Mesodermal cell (in vitro differentiated cells): ENCODE data around the gene TBX10.

Experiments
- H3K27ac ChIP-seq: 2 replicates; pipeline ENCODE4 v1.7.0; 2013; ENCODE audit warnings: mild to moderate bottlenecking, low read depth, low read length, moderate library complexity; ENCODE audit not compliant: severe bottlenecking
- H3K36me3 ChIP-seq: 2 replicates; pipeline ENCODE4 v1.7.1; 2013; ENCODE audit warnings: mild to moderate bottlenecking, low read length, moderate library complexity; ENCODE audit not compliant: control insufficient read depth, insufficient read depth
- H3K4me1 ChIP-seq: one replicate; pipeline ENCODE4 v1.7.1; 2013; ENCODE audit warnings: mild to moderate bottlenecking, low read length; ENCODE audit not compliant: insufficient read depth, control insufficient read depth, poor library complexity, severe bottlenecking
- H3K4me3 ChIP-seq: 2 replicates; pipeline ENCODE4 v1.7.0; 2013; ENCODE audit warnings: low read length, control low read depth, mild to moderate bottlenecking; ENCODE audit not compliant: insufficient read depth, poor library complexity, severe bottlenecking; ENCODE audit errors: extremely low read depth
- H3K9me3 ChIP-seq: 2 replicates; pipeline ENCODE4 v1.7.1; 2013; ENCODE audit warnings: mild to moderate bottlenecking, low read length, moderate library complexity; ENCODE audit not compliant: control insufficient read depth
- WGBS, 2 experiments: methylation state at CpG; one replicate each; pipeline ENCODE4 v1.1.5; 2013; ENCODE audit warnings: missing lambda C conversion rate in 2 of 2; ENCODE audit not compliant: insufficient coverage in 2 of 2; 5-methylcytosine and 5-hydroxymethylcytosine counted together

TBX10 gene

GRCh38 chr11:67611704-67612587 is 27.6 kb downstream of the TBX10 start:
- Histone ChIP-seq H3K4me1 (peaks cover 4% of the 10 kb centered on the region), H3K4me3 (no peak overlapping the region), H3K36me3 (peaks cover 44% of the 10 kb centered on the region), H3K27ac (no peak overlapping the region), H3K9me3 (no peaks in the 10 kb centered on the region)
- WGBS, 2 experiments = 94 to 95% methylated on average over 29 to 37 of the region's 37 CpGs

GRCh38 chr11:67611165-67611564 is 28.4 kb downstream of the TBX10 start:
- no peak overlapping the region for H3K27ac ChIP-seq
- H3K36me3 ChIP-seq = peaks cover 44% of the 10 kb centered on the region
- peaks cover 4% of the 10 kb centered on the region for H3K4me1 ChIP-seq
- WGBS, 2 experiments = 97 to 98% methylated on average over 14 of the region's 14 CpGs
- H3K4me3 ChIP-seq = no peak overlapping the region
- H3K9me3 ChIP-seq = no peaks in the 10 kb centered on the region

GRCh38 chr11:67610302-67610868 is 29.2 kb downstream of the TBX10 start:
- no peaks in the 10 kb centered on the region for H3K9me3 ChIP-seq

GRCh38 chr11:67609316-67609715 is 30.2 kb downstream of the TBX10 start:
- H3K4me1 ChIP-seq = peaks cover 4% of the 10 kb centered on the region
- no peaks in the 10 kb centered on the region for H3K9me3 ChIP-seq
- no peak overlapping the region for H3K27ac ChIP-seq
- H3K36me3 ChIP-seq = peaks cover 44% of the 10 kb centered on the region
- no peak overlapping the region for H3K4me3 ChIP-seq
- WGBS, 2 experiments = 92 to 95% methylated on average over 10 of the region's 10 CpGs

More at GRCh38 chr11:67610302-67610868, 29.2 kb downstream of the TBX10 start:
- H3K4me1 ChIP-seq = peaks cover 4% of the 10 kb centered on the region
- 94 to 95% methylated on average over 10 to 12 of the region's 15 CpGs for WGBS, 2 experiments
- no peak overlapping the region for H3K4me3 ChIP-seq
- peaks cover 44% of the 10 kb centered on the region for H3K36me3 ChIP-seq
- no peak overlapping the region for H3K27ac ChIP-seq

GRCh38 chr11:67608486-67608885 is 31.1 kb downstream of the TBX10 start:
- Histone ChIP-seq H3K4me3 (no peak overlapping the region), H3K4me1 (peaks cover 4% of the 10 kb centered on the region), H3K9me3 (no peaks in the 10 kb centered on the region), H3K27ac (no peak overlapping the region), H3K36me3 (peaks cover 44% of the 10 kb centered on the region)
- WGBS, 2 experiments = 94 to 95% methylated on average over 8 of the region's 8 CpGs

GRCh38 chr11:67607507-67607906 is 32.1 kb downstream of the TBX10 start:
- Histone ChIP-seq H3K9me3 (no peaks in the 10 kb centered on the region), H3K4me3 (peak overlapping the region; percentile 95), H3K36me3 (peaks cover 37% of the 10 kb centered on the region), H3K4me1 (peaks cover 4% of the 10 kb centered on the region), H3K27ac (no peak overlapping the region)
- WGBS, 2 experiments = 59 to 64% methylated on average over 8 of the region's 9 CpGs

GRCh38 chr11:67606492-67607295 is 32.9 kb downstream of the TBX10 start, which contains the start of gene NDUFV1:
NDUFV1 (plus strand) TSS chr11:67606936; CDS start chr11:67607005, 69 bp downstream.
- peak within 1 kb of the TSS; percentile 95 for H3K4me3 ChIP-seq
- WGBS, 2 experiments = 2 to 5% methylated on average over 63 to 68 of the region's 69 CpGs
- H3K36me3 ChIP-seq = peaks cover 33% of the 10 kb centered on the region
- peaks cover 4% of the 10 kb centered on the region for H3K4me1 ChIP-seq
- no peak within 1 kb of the TSS for H3K27ac ChIP-seq
- H3K9me3 ChIP-seq = no peaks in the 10 kb centered on the region

GRCh38 chr11:67606093-67606491 is 33.5 kb downstream of the TBX10 start:
- peaks cover 4% of the 10 kb centered on the region for H3K4me1 ChIP-seq
- no peaks in the 10 kb centered on the region for H3K9me3 ChIP-seq
- H3K36me3 ChIP-seq = peaks cover 27% of the 10 kb centered on the region
- WGBS, 2 experiments = 70 to 71% methylated on average over 15 to 17 of the region's 17 CpGs
- H3K27ac ChIP-seq = no peak overlapping the region
- H3K4me3 ChIP-seq = peak overlapping the region; percentile 95

GRCh38 chr11:67605231-67606011 is 34.1 kb downstream of the TBX10 start:
- Histone ChIP-seq H3K27ac (no peak overlapping the region), H3K4me3 (no peak overlapping the region), H3K9me3 (no peaks in the 10 kb centered on the region), H3K4me1 (peaks cover 4% of the 10 kb centered on the region), H3K36me3 (peaks cover 21% of the 10 kb centered on the region)
- 77 to 81% methylated on average over 7 to 9 of the region's 11 CpGs for WGBS, 2 experiments

GRCh38 chr11:67604815-67605214 is 34.7 kb downstream of the TBX10 start:
- Histone ChIP-seq H3K36me3 (peaks cover 17% of the 10 kb centered on the region), H3K9me3 (no peaks in the 10 kb centered on the region), H3K4me3 (no peak overlapping the region), H3K27ac (no peak overlapping the region), H3K4me1 (peaks cover 4% of the 10 kb centered on the region)
- WGBS, 2 experiments = 85 to 91% methylated on average over 2 of the region's 2 CpGs
